PC-9 (cell line): ENCODE results near the gene IL1RL2. TPM values are rescaled to one million over a fixed set of nuclear protein-coding genes. Genes with fewer than 3 reads are reported as not detected.

Source experiments
- BruUV-seq: library from RNA; stranded (reverse); fragments of 400-500 nt; replicated peaks from 2 replicates; lab custom pipeline; 2021; lab: Mats Ljungman, UMichigan
- CTCF ChIA-PET: fragments of 300-600 bp; sonication (Branson Sonifier 250); formaldehyde crosslinking; loops from one replicate; lab custom pipeline; 2022; ENCODE audit warnings: antibody characterized with exemption; lab: Charles Lee
- POLR2A ChIA-PET: fragments of 300-600 bp; sonication (Branson Sonifier 250); formaldehyde crosslinking; loops from one replicate; lab custom pipeline; 2022; ENCODE audit warnings: antibody characterized with exemption; ENCODE audit not compliant: unreplicated experiment; lab: Charles Lee
- DNase-seq, 2 experiments: peaks; one replicate each; pipeline versions ENCODE4 v3.0.0 to v3.0.0-alpha.2; 2015 to 2022; ENCODE audit warnings: mixed read lengths in 1 of 2
- H2AFZ ChIP-seq: fragments of 200-600 bp; sonication (generic); 2 replicates; pipeline ENCODE4 v1.8.1; 2017; ENCODE audit warnings: antibody characterized with exemption
- H3F3A ChIP-seq: fragments of 200-600 bp; sonication (generic); 2 replicates; pipeline ENCODE4 v1.8.1; 2017; ENCODE audit warnings: antibody characterized with exemption, mild to moderate bottlenecking, low read depth; ENCODE audit not compliant: insufficient read depth
- H3K27ac ChIP-seq: fragments of 200-600 bp; sonication (generic); 2 replicates; pipeline ENCODE4 v1.6.1; 2016; ENCODE audit warnings: mixed run types
- H3K27me3 ChIP-seq: fragments of 200-600 bp; sonication (generic); 2 replicates; pipeline ENCODE4 v1.6.1; 2016; ENCODE audit warnings: low read depth, mixed run types; ENCODE audit not compliant: insufficient read depth
- H3K36me3 ChIP-seq: fragments of 200-600 bp; sonication (generic); 2 replicates; pipeline ENCODE4 v1.6.1; 2016; ENCODE audit warnings: low read depth, mixed run types
- H3K4me1 ChIP-seq: fragments of 200-600 bp; sonication (generic); replicated peaks from 2 replicates; pipeline ENCODE4 v1.6.1; 2016; ENCODE audit warnings: mixed run types; ENCODE audit not compliant: insufficient read depth
- H3K4me2 ChIP-seq: fragments of 200-600 bp; sonication (generic); 2 replicates; pipeline ENCODE4 v1.6.1; 2017; ENCODE audit warnings: mixed run types
- H3K4me3 ChIP-seq: fragments of 200-600 bp; sonication (generic); 2 replicates; pipeline ENCODE4 v1.6.1; 2016; ENCODE audit warnings: mixed run types
- H3K79me2 ChIP-seq: fragments of 200-600 bp; sonication (generic); 2 replicates; pipeline ENCODE4 v1.6.1; 2017; ENCODE audit warnings: low read depth, mixed run types
- H3K9me2 ChIP-seq: fragments of 200-600 bp; sonication (generic); 2 replicates; pipeline ENCODE4 v1.8.1; 2017; ENCODE audit warnings: mild to moderate bottlenecking; ENCODE audit not compliant: insufficient read depth
- H3K9me3 ChIP-seq: fragments of 200-600 bp; sonication (generic); 2 replicates; pipeline ENCODE4 v1.8.1; 2016; ENCODE audit warnings: low read depth; ENCODE audit not compliant: insufficient read depth
- H4K20me1 ChIP-seq: fragments of 200-600 bp; sonication (generic); 2 replicates; pipeline ENCODE4 v1.8.1; 2017; ENCODE audit not compliant: insufficient read depth
- EZH2 ChIP-seq: fragments of 200-600 bp; sonication (generic); IDR thresholded peaks from 2 replicates; pipeline ENCODE4 v1.8.0; 2017; ENCODE audit warnings: antibody characterized with exemption, low read depth
- intact Hi-C: fragments of 100-400 bp; cut with micrococcal nuclease; formaldehyde crosslinking; loops from one replicate; pipeline ENCODE4 v1.10.0; 2022; ENCODE audit not compliant: unreplicated experiment
- total RNA-seq: library from RNA; stranded (reverse); gene quantifications from 2 replicates; pipeline ENCODE4 v1.2.3, GENCODE V29; 2021
- TF ChIP-seq, protein P1 (sequence below): fragments of 200-600 bp; sonication (generic); conservative IDR thresholded peaks from 2 replicates; pipeline ENCODE4 v1.6.1; 2017; ENCODE audit warnings: mixed run types, antibody characterized with exemption, mild to moderate bottlenecking, moderate library complexity

The IL1RL2 gene
- total RNA-seq, 1 experiment from 2014 or later, result 1.9 TPM

DNA sequence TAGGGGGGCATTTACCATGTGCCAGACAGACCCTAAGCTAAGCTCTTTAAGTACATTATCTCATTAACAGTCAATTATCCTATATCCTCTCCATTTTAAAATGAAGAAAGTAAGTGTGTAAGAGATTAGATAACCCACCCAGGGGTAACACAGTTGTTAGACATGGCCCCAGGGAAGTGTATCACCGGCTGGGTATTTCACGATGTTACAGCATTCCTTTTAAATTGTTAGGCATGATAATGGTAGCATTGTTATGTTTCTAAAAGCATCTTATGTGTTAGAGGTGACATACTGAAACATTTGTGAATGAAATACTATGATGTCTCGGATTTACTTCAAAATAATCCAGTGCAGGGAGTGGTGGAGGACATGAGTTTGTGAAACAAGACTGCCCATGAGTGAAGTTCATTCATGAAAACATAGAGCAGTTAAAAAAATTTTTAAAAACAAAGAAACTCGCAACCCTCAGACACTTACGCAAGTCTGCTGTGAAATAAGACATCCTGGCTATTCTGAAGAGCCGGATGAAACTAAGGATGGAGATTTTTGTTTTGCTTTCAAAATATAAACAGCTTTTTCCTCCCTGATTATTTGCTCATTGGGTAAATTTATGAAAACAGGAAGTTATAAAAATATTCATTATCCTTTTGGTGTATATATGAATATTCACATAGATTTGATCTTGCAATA lies 54.9 kb downstream of the IL1RL2 start:
- DNase-seq, result no peak
- no peak overlapping the region for H3K4me2 ChIP-seq
- no peaks in the 10 kb centered on the region for H3K36me3 ChIP-seq
- no peaks in the 10 kb centered on the region for H4K20me1 ChIP-seq
- no peak overlapping the region for H3K27ac ChIP-seq
- no peak for TF ChIP-seq EZH2
- TF ChIP-seq, protein P1, sequence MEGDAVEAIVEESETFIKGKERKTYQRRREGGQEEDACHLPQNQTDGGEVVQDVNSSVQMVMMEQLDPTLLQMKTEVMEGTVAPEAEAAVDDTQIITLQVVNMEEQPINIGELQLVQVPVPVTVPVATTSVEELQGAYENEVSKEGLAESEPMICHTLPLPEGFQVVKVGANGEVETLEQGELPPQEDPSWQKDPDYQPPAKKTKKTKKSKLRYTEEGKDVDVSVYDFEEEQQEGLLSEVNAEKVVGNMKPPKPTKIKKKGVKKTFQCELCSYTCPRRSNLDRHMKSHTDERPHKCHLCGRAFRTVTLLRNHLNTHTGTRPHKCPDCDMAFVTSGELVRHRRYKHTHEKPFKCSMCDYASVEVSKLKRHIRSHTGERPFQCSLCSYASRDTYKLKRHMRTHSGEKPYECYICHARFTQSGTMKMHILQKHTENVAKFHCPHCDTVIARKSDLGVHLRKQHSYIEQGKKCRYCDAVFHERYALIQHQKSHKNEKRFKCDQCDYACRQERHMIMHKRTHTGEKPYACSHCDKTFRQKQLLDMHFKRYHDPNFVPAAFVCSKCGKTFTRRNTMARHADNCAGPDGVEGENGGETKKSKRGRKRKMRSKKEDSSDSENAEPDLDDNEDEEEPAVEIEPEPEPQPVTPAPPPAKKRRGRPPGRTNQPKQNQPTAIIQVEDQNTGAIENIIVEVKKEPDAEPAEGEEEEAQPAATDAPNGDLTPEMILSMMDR, result no peak
- H3K9me3 ChIP-seq, result no peaks in the 10 kb centered on the region
- BruUV-seq, result no TSS peak
- peaks cover 9% of the 10 kb centered on the region; the same call in 1 of the 2 replicates for H3F3A ChIP-seq
- H3K9me2 ChIP-seq, result no peaks in the 10 kb centered on the region
- ChIA-PET CTCF (interaction anchor here (0.5 to 2.5 kb wide), 5 partner anchors 10 to 933 kb away, joined by 3 to 23 read pairs (median 5); no protein-coding TSS in a partner anchor), POLR2A (no interaction called here)
- H2AFZ ChIP-seq, result no peak overlapping the region
- H3K4me1 ChIP-seq, result peaks cover 16% of the 10 kb centered on the region
- no peaks in the 10 kb centered on the region for H3K79me2 ChIP-seq
- no peak overlapping the region for H3K4me3 ChIP-seq
- intact Hi-C loops, result loop anchor here (2.0 to 5.0 kb wide), 4 partner anchors 74 to 823 kb away; no protein-coding TSS in a partner anchor
- no peaks in the 10 kb centered on the region for H3K27me3 ChIP-seq

DNA sequence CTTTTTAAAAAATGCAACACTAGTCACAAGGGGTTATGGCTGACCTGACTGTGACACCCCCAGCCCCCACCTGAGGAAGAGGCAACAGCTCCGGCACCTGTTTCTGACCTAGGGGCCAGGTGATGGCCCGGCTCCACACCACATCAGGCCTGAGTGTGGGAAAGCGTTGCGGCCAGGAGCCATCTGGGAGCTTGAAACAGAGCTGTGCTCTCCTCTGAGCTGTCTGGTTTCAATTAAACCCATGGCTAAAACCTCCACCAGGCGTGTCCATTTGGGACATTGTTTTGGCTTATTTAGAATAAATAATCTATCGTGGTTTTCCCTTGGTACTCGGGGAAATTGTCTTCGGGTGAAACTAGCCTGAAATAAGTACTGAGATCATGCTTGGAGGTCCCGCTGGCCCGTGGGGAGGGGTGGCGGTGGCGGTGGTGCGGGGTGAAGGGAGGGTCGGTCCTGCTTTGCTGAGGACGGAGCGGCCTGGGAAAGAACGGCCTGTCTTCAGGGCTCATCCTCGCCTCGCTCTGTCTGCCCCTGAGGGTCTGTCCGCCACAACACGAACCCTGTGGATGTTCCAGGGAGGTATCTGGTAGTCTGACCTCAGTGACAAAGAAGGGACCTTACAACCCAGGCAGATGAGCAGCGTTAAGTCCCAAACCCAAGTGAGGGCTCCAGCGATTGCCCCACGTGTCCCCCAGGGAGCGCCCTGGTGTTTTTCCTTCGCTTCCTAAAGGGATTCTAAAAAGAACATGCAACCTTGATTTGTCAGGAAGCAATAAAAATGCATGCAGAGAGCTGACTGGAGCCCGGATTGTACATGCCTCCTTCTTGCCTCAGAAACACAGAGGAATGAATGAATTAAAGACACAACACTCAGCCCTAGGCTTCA lies 58.7 kb downstream of the IL1RL2 start:
- Histone ChIP-seq H3K4me3 (no peak overlapping the region), H4K20me1 (no peaks in the 10 kb centered on the region), H3K9me3 (no peaks in the 10 kb centered on the region), H3K79me2 (no peaks in the 10 kb centered on the region), H3F3A (peaks cover under 1% of the 10 kb centered on the region; the same call in 1 of the 2 replicates), H3K9me2 (no peaks in the 10 kb centered on the region), H2AFZ (no peak overlapping the region), H3K4me1 (peaks cover 2% of the 10 kb centered on the region), H3K36me3 (no peaks in the 10 kb centered on the region), H3K27me3 (no peaks in the 10 kb centered on the region), H3K4me2 (no peak overlapping the region), H3K27ac (no peak overlapping the region)
- POLR2A ChIA-PET, result interaction anchor here (0.7 kb wide), 1 partner anchor 371 kb away, joined by 11 read pairs; no protein-coding TSS in a partner anchor
- CTCF ChIA-PET, result no interaction called here
- no peak for TF ChIP-seq EZH2
- TF ChIP-seq, protein P1, result no peak
- intact Hi-C loops, result no loop called here
- no TSS peak for BruUV-seq
- no peak for DNase-seq

DNA sequence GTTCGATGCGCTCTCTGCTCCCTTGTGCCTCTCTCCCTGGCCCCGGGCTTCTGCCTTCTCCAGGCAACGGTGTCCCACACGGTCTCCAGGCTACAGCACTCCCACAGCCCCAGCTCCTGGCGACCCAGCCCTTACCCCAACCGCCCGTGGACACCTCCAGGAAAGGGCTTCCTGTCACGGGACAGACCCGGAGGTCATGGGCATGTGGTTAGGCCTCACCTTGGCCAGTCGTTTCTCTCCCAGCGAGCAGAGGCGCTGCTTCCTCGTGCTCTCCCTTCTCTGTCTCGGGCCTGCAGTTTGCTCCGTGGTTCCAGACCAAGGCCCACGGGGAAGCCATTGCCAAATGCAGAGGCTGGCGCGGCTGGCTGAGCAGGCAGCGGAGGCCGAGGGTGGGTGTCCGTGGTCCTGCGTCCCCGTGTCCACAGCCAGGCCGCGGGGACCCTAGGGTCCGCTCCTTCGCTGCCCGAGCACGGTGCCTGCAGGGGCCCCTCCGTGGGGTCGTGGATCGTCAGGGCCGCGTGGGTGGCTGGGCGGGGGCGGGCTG lies 63.5 kb downstream of the IL1RL2 start:
- no TSS peak for BruUV-seq
- DNase-seq, result no peak
- ChIA-PET POLR2A (interaction anchor here (0.5 kb wide), 1 partner anchor 42 kb away, joined by 3 read pairs; no protein-coding TSS in a partner anchor), CTCF (interaction anchor here (0.6 to 1.1 kb wide), 3 partner anchors 10 to 86 kb away, joined by 3 to 11 read pairs (median 4); no protein-coding TSS in a partner anchor)
- Histone ChIP-seq H3K27me3 (no peaks in the 10 kb centered on the region), H3K9me3 (no peaks in the 10 kb centered on the region), H3K4me2 (no peak overlapping the region), H2AFZ (no peak overlapping the region), H3K27ac (no peak overlapping the region), H3K9me2 (no peaks in the 10 kb centered on the region), H3K79me2 (no peaks in the 10 kb centered on the region), H3K36me3 (no peaks in the 10 kb centered on the region), H3F3A (no peaks in the 10 kb centered on the region), H3K4me1 (peaks cover 9% of the 10 kb centered on the region; the same call in 1 of the 2 replicates), H3K4me3 (no peak overlapping the region), H4K20me1 (no peaks in the 10 kb centered on the region)
- intact Hi-C loops, result loop anchor here (5.0 to 10.0 kb wide), 2 partner anchors 367 to 454 kb away; partner anchors contain the start of gene SLC9A2
- TF ChIP-seq, protein P1, result no peak
- no peak for TF ChIP-seq EZH2
